HCT116 (cell line): Measurements from ENCODE around the gene CHD2. TPM values are rescaled to one million over a fixed set of nuclear protein-coding genes. Genes with fewer than 3 reads are reported as not detected.

ENCODE experiments used
- ATAC-seq: fragments of 200-7000 bp; cut with Tn5 transposase; 2 replicates; pipeline ENCODE4 v1.9.1; 2020; ENCODE audit warnings: mild to moderate bottlenecking, moderate library complexity
- BruUV-seq: library from RNA; stranded (reverse); fragments of 400-500 nt; replicated peaks from 2 replicates; lab custom pipeline; 2021; lab: Mats Ljungman, UMichigan
- CTCF ChIA-PET: fragments of 300-600 bp; sonication (Branson Sonifier 250); formaldehyde crosslinking; loops from one replicate; lab custom pipeline; 2021; ENCODE audit warnings: antibody characterized with exemption; lab: Charles Lee
- POLR2A ChIA-PET: fragments of 300-600, 350-600 bp; sonication (Branson Sonifier 250); formaldehyde crosslinking; loops from one replicate; lab custom pipeline; 2021; ENCODE audit warnings: antibody characterized with exemption; lab: Charles Lee
- RAD21 ChIA-PET, 2 experiments: fragments of 300-600 bp; sonication (Branson Sonifier 250); formaldehyde crosslinking; loops; one replicate each; lab custom pipeline; 2023; ENCODE audit warnings: low total read pairs in 2 of 2; ENCODE audit not compliant: uncharacterized antibody in 2 of 2, unreplicated experiment in 2 of 2, low non-redundant PET in 1 of 2; lab: Charles Lee
- DNase-seq: peaks from one replicate; pipeline ENCODE4 v3.0.0-alpha.2; 2010; ENCODE audit warnings: low read depth, low spot score
- H2AFZ ChIP-seq: fragments of 200-600 bp; shearing (Covaris generic), sonication (generic); 2 replicates; pipeline ENCODE4 v1.6.1; 2017; ENCODE audit warnings: low read depth, mixed run types, mixed read lengths, antibody characterized with exemption, low read length; ENCODE audit not compliant: poor library complexity, severe bottlenecking
- H3K27ac ChIP-seq: 2 replicates; pipeline ENCODE4 v1.5.1; 2012; ENCODE audit warnings: low read depth, low read length
- H3K27me3 ChIP-seq: fragments of 200-600 bp; sonication (generic); 2 replicates; pipeline ENCODE4 v1.6.1; 2016; ENCODE audit warnings: mixed run types, low read length, mixed read lengths; ENCODE audit not compliant: insufficient read depth
- H3K36me3 ChIP-seq, 2 experiments: fragments of 200-500 bp in 1 of 2; fragments of 200-600 bp in 1 of 2; sonication (Bioruptor generic) in 1 of 2; sonication (generic) in 1 of 2; 2 replicates each; pipeline versions ENCODE4 v1.5.1 to v1.6.1; 2014 to 2016; ENCODE audit warnings: low read length in 2 of 2, inconsistent platforms in 1 of 2, mixed read lengths in 1 of 2, mixed run types in 1 of 2; ENCODE audit not compliant: insufficient read depth in 2 of 2, control insufficient read depth in 1 of 2
- H3K4me1 ChIP-seq, 2 experiments: fragments of 200-600 bp in 1 of 2; sonication (generic) in 1 of 2; 2 replicates each; pipeline versions ENCODE4 v1.5.1 to v1.6.1; 2012 to 2017; ENCODE audit warnings: low read length in 2 of 2, inconsistent platforms in 1 of 2, mild to moderate bottlenecking in 1 of 2, mixed read lengths in 1 of 2, mixed run types in 1 of 2, moderate library complexity in 1 of 2; ENCODE audit not compliant: insufficient read depth in 2 of 2, control insufficient read depth in 1 of 2
- H3K4me2 ChIP-seq: fragments of 200-600 bp; sonication (generic); 2 replicates; pipeline ENCODE4 v1.6.1; 2017; ENCODE audit warnings: mixed run types, low read length, mixed read lengths
- H3K4me3 ChIP-seq, 2 experiments: fragments of 200-600 bp in 1 of 2; sonication (generic) in 1 of 2; replicated peaks in 1 of 2; 2 replicates each; pipeline ENCODE4 v1.5.1; 2011 to 2016; ENCODE audit warnings: low read length in 2 of 2, control low read depth in 1 of 2, low read depth in 1 of 2, mild to moderate bottlenecking in 1 of 2, mixed read lengths in 1 of 2, mixed run types in 1 of 2
- H3K79me2 ChIP-seq: fragments of 200-600 bp; sonication (generic); 2 replicates; pipeline ENCODE4 v1.6.1; 2017; ENCODE audit warnings: mild to moderate bottlenecking, mixed run types, low read length, moderate library complexity, mixed read lengths; ENCODE audit not compliant: insufficient read depth
- H3K9ac ChIP-seq: fragments of 200-600 bp; sonication (generic); 2 replicates; pipeline ENCODE4 v1.6.1; 2016; ENCODE audit warnings: low read length, mixed read lengths
- H3K9me2 ChIP-seq: fragments of 200-600 bp; sonication (generic), shearing (Covaris generic); 2 replicates; pipeline ENCODE4 v1.6.1; 2017; ENCODE audit warnings: mixed run types, mild to moderate bottlenecking, moderate library complexity; ENCODE audit not compliant: insufficient read depth
- H3K9me3 ChIP-seq, 2 experiments: fragments of 200-500 bp in 1 of 2; fragments of 200-600 bp in 1 of 2; sonication (Bioruptor generic) in 1 of 2; sonication (generic) in 1 of 2; 2 replicates each; pipeline ENCODE4 v1.6.1; 2014 to 2017; ENCODE audit warnings: low read length in 2 of 2, mixed read lengths in 2 of 2, inconsistent platforms in 1 of 2, low read depth in 1 of 2, mild to moderate bottlenecking in 1 of 2, mixed run types in 1 of 2, moderate library complexity in 1 of 2; ENCODE audit not compliant: control insufficient read depth in 1 of 2, insufficient read depth in 1 of 2
- H4K20me1 ChIP-seq: fragments of 200-600 bp; sonication (generic), shearing (Covaris generic); 2 replicates; pipeline ENCODE4 v1.6.1; 2017; ENCODE audit warnings: mixed run types, mild to moderate bottlenecking, moderate library complexity; ENCODE audit not compliant: insufficient read depth
- CBX3 ChIP-seq: IDR thresholded peaks from 2 replicates; pipeline ENCODE4 v1.6.1; 2012; ENCODE audit warnings: low read depth
- CEBPB ChIP-seq: IDR thresholded peaks from 2 replicates; pipeline ENCODE4 v1.6.1; 2012; ENCODE audit warnings: low read depth
- EGR1 ChIP-seq: IDR thresholded peaks from 2 replicates; pipeline ENCODE4 v1.6.1; 2012; ENCODE audit warnings: low read depth
- EZH2phosphoT487 ChIP-seq: fragments of 200-600 bp; IDR thresholded peaks from 2 replicates; pipeline ENCODE4 v1.6.1; 2018; ENCODE audit warnings: antibody characterized with exemption, borderline replicate concordance
- FOSL1 ChIP-seq: IDR thresholded peaks from 2 replicates; pipeline ENCODE4 v1.6.1; 2012; ENCODE audit warnings: low read depth
- MAX ChIP-seq: IDR thresholded peaks from 2 replicates; pipeline ENCODE4 v1.6.1; 2012
- POLR2A ChIP-seq: IDR thresholded peaks from 2 replicates; pipeline ENCODE4 v1.7.0; 2011; ENCODE audit warnings: borderline replicate concordance; ENCODE audit not compliant: insufficient read depth, insufficient read length; ENCODE audit errors: extremely low read depth
- SIN3A ChIP-seq: IDR thresholded peaks from 2 replicates; pipeline ENCODE4 v1.6.1; 2012; ENCODE audit warnings: low read depth
- SP1 ChIP-seq: IDR thresholded peaks from 2 replicates; pipeline ENCODE4 v1.6.1; 2012; ENCODE audit warnings: low read depth
- TCF7L2 ChIP-seq: IDR thresholded peaks from 2 replicates; pipeline ENCODE4 v1.7.0; 2011; ENCODE audit warnings: borderline replicate concordance, inconsistent platforms; ENCODE audit not compliant: insufficient read depth, insufficient read length; ENCODE audit errors: extremely low read depth
- YY1 ChIP-seq: IDR thresholded peaks from 2 replicates; pipeline ENCODE4 v1.6.1; 2011; ENCODE audit warnings: low read length, low read depth, moderate library complexity, mild to moderate bottlenecking; ENCODE audit not compliant: insufficient replicate concordance; ENCODE audit errors: extremely low read depth
- ZFX ChIP-seq: fragments of 450-650 bp; IDR thresholded peaks from 2 replicates; pipeline ENCODE4 v1.6.1; 2017
- intact Hi-C: fragments of 100-400 bp; cut with micrococcal nuclease; formaldehyde crosslinking; loops from 2 replicates; pipeline ENCODE4 v1.10.0; 2022
- total RNA-seq: library from RNA; stranded (reverse); gene quantifications from one replicate; pipeline ENCODE4 v1.2.1, GENCODE V29; 2021; ENCODE audit not compliant: unreplicated experiment
- TF ChIP-seq, protein P1 (sequence below): IDR thresholded peaks from 2 replicates; pipeline ENCODE4 v1.6.1; 2011; ENCODE audit warnings: mild to moderate bottlenecking, low read length, moderate library complexity; ENCODE audit not compliant: insufficient replicate concordance; ENCODE audit errors: extremely low read depth

The CHD2 gene
- total RNA-seq, 1 experiment from 2014 or later = 116 TPM

GRCh38 chr15:92941668-92942067 is 41.5 kb downstream of the CHD2 start:
- H3K4me2 ChIP-seq = no peak overlapping the region
- ChIA-PET POLR2A (no interaction called here), CTCF (no interaction called here), RAD21 (no interaction called here)
- TF ChIP-seq EZH2phosphoT487 (no peak), YY1 (no peak), POLR2A (no peak), EGR1 (no peak), FOSL1 (no peak), CBX3 (no peak), SIN3A (no peak), TCF7L2 (no peak), ZFX (no peak), MAX (no peak), SP1 (no peak), CEBPB (no peak)
- TF ChIP-seq, protein P1, sequence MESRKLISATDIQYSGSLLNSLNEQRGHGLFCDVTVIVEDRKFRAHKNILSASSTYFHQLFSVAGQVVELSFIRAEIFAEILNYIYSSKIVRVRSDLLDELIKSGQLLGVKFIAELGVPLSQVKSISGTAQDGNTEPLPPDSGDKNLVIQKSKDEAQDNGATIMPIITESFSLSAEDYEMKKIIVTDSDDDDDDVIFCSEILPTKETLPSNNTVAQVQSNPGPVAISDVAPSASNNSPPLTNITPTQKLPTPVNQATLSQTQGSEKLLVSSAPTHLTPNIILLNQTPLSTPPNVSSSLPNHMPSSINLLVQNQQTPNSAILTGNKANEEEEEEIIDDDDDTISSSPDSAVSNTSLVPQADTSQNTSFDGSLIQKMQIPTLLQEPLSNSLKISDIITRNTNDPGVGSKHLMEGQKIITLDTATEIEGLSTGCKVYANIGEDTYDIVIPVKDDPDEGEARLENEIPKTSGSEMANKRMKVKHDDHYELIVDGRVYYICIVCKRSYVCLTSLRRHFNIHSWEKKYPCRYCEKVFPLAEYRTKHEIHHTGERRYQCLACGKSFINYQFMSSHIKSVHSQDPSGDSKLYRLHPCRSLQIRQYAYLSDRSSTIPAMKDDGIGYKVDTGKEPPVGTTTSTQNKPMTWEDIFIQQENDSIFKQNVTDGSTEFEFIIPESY = no peak
- H3K9me3 ChIP-seq = no peaks in the 10 kb centered on the region
- H3K4me1 ChIP-seq = no peaks in the 10 kb centered on the region
- no peaks in the 10 kb centered on the region for H3K27me3 ChIP-seq
- H3K4me3 ChIP-seq = no peak overlapping the region
- no peak for ATAC-seq
- 0 out of 2 replicates have a peak, but pooled peaks cover 8% of the 10 kb centered on the region for H4K20me1 ChIP-seq
- BruUV-seq = no TSS peak
- H3K9ac ChIP-seq = no peak overlapping the region
- no peak overlapping the region for H3K27ac ChIP-seq
- H3K36me3 ChIP-seq = peaks cover 73 to 86% of the 10 kb centered on the region in 2 experiments
- no peak overlapping the region for H2AFZ ChIP-seq
- H3K79me2 ChIP-seq = peaks cover 80% of the 10 kb centered on the region
- no peaks in the 10 kb centered on the region for H3K9me2 ChIP-seq
- intact Hi-C loops = no loop called here
- DNase-seq = no peak
